A549 treated with DMSO at 1 μM for 4 hours (cell line): ENCODE measurements around the gene SH2D3A. TPM values are rescaled to one million over a fixed set of nuclear protein-coding genes. Genes with fewer than 3 reads are reported as not detected.

Experiments
- total RNA-seq: library from RNA; stranded (reverse); fragments of 200-300 nt; extraction: Qiagen RNA extraction; gene quantifications from 5 replicates; pipeline ENCODE4 v1.2.3, GENCODE V29; 2022; ENCODE audit warnings: low read depth

The SH2D3A gene
- 12.9 to 14.9 TPM (median 13.3 TPM) in 5 replicates for total RNA-seq

GRCh38 chr19:6767357-6768235 is at the start of gene SH2D3A:
Gene SH2D3A, minus strand, starts transcription at chr19:6767435. Its CDS starts 3,687 bp downstream, at chr19:6763748.

GRCh38 chr19:6772028-6772865 is 5.0 kb upstream of the SH2D3A start, which contains the start of gene VAV1:
Gene VAV1, plus strand, starts transcription at chr19:6772708. Its CDS starts 100 bp downstream, at chr19:6772808.

GRCh38 chr19:6739390-6739882 is 27.8 kb downstream of the SH2D3A start, which contains the start of gene TRIP10:
Gene TRIP10, plus strand, starts transcription at chr19:6739680. Its CDS starts 82 bp downstream, at chr19:6739762.

GRCh38 chr19:6737284-6737872 is 29.9 kb downstream of the SH2D3A start, which contains the start of gene GPR108:
Gene GPR108, minus strand, starts transcription at chr19:6737580. Its CDS starts 4 bp downstream, at chr19:6737576.

GRCh38 chr19:6720369-6721137 is 46.7 kb downstream of the SH2D3A start, which contains the start of gene C3:
Gene C3, minus strand, starts transcription at chr19:6720650. Its CDS starts 61 bp downstream, at chr19:6720589.

Other genes starting within 250 kb of the SH2D3A start
- gene TNFSF9, start 236.4 kb downstream of the SH2D3A start, total RNA-seq = 5.4 to 8.2 TPM (median 6.7 TPM) in 5 replicates
- 15.5 to 26.2 TPM (median 23.1 TPM) in 5 replicates for gene CD70, start 176.3 kb downstream of the SH2D3A start, total RNA-seq
- 0.05 to 0.09 TPM (median 0.08 TPM) in 4 of 5 replicates, not detected in the other for gene TNFSF14, start 97.3 kb downstream of the SH2D3A start, total RNA-seq
- gene C3, start 46.8 kb downstream of the SH2D3A start, total RNA-seq = 39.0 to 46.5 TPM (median 41.8 TPM) in 5 replicates
- 31.9 to 42.4 TPM (median 41.7 TPM) in 5 replicates for gene GPR108, start 29.9 kb downstream of the SH2D3A start, total RNA-seq
- gene TRIP10, start 27.8 kb downstream of the SH2D3A start, total RNA-seq = 52.3 to 61.0 TPM (median 57.6 TPM) in 5 replicates
- gene VAV1, start 5.3 kb upstream of the SH2D3A start, total RNA-seq = 7.0 to 8.7 TPM (median 8.2 TPM) in 5 replicates
- 4.6 to 6.8 TPM (median 5.3 TPM) in 5 replicates for gene ADGRE1, start 120.1 kb upstream of the SH2D3A start, total RNA-seq